Measurements from ENCODE around the gene SNAP29.

DNA sequence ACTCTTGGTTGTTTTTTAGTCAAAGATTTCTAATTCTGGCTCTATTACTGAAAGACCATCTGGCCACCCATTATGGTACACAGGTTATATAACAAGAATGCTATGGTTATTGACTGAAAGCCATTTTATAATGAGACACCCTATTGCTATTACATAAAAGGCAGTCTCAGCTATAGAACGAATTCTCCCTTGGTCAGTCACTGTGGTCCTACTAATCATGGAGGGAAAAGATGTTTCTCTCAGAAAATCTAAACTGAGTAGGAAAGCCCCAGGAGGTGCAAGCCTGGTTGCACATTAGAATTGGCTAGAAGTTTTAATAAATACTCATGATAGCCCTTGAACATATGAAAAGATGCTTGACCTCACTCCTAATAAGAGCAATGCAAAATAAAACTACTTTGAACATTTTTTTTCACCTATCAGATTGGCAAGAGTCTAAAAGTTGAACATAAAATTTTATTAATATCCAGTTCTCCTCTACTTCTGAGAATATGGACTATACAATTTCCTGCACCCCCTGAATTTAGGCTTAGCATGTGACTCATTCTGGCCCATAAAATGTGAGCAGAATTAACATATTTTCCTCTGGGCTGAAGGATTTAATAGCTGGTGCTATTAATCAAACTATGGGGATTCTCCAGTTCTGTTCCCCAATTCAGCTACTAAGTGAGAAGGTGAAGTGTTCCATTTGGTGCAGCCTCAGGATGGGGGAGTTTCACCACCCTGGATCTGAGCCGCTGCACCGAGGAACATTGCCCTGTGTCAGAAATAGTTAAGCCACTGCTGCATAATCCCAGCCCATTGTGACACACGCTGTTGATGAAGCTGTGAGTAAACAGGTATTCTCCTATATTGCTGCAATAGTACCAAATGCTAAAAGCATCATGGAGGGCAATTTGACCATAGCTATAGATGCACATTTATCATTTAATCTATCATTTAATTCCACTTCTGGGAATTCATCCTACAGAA is 46.9 kb downstream of the SNAP29 start:
- TF ChIP-seq, protein P1, sequence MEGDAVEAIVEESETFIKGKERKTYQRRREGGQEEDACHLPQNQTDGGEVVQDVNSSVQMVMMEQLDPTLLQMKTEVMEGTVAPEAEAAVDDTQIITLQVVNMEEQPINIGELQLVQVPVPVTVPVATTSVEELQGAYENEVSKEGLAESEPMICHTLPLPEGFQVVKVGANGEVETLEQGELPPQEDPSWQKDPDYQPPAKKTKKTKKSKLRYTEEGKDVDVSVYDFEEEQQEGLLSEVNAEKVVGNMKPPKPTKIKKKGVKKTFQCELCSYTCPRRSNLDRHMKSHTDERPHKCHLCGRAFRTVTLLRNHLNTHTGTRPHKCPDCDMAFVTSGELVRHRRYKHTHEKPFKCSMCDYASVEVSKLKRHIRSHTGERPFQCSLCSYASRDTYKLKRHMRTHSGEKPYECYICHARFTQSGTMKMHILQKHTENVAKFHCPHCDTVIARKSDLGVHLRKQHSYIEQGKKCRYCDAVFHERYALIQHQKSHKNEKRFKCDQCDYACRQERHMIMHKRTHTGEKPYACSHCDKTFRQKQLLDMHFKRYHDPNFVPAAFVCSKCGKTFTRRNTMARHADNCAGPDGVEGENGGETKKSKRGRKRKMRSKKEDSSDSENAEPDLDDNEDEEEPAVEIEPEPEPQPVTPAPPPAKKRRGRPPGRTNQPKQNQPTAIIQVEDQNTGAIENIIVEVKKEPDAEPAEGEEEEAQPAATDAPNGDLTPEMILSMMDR (IDR thresholded peaks at IDR 0.05; ENCODE audit: low read length), result no peak
- no peak for TF ChIP-seq EZH2 (IDR thresholded peaks at IDR 0.05; ENCODE audit: borderline replicate concordance, low read length)

All from OCI-LY1 (cell line).